ENCODE results near the gene TELO2.

The TELO2 gene

GRCh38 chr16:1474082-1474795, 18.9 kb upstream of the TELO2 start:
- TF ChIP-seq ZNF747 (tag by site-specific recombination; IDR thresholded peaks at IDR 0.05) (no peak), ZNF473 (tag by site-specific recombination; IDR thresholded peaks at IDR 0.05) (no peak), ZBTB17 (tag by site-specific recombination; IDR thresholded peaks at IDR 0.05) (0 out of 2 replicates have a peak, but pooled peaks have one; percentile 31), ZNF335 (tag by site-specific recombination; conservative IDR thresholded peaks at IDR 0.05) (0 out of 2 replicates have a peak, but pooled peaks have one; percentile 9), OVOL3 (tag by site-specific recombination; IDR thresholded peaks at IDR 0.05) (no peak)
- Histone ChIP-seq H3K4me1 (ENCODE audit: control insufficient read depth, insufficient read depth, low read length) (peaks cover 3% of the 10 kb centered on the region; the same call in 1 of the 2 replicates), H3K36me3 (ENCODE audit: control insufficient read depth in 2 of 2, insufficient read depth in 1 of 2, low read length in 2 of 2) (no peaks in the 10 kb centered on the region), H3K27ac (ENCODE audit: extremely low read depth, low read depth, low read length) (peak overlapping the region; percentile 68; the same call in 1 of the 2 replicates), H3K4me3 (ENCODE audit: low read depth, low read length) (peak overlapping the region; percentile 45), H3K9me3 (ENCODE audit: control insufficient read depth, insufficient read depth, low read depth, low read length) (no peaks in the 10 kb centered on the region)
- CTCF ChIA-PET = no interaction called here
- POLR2A ChIA-PET = no interaction called here

GRCh38 chr16:1474796-1475551, 18.2 kb upstream of the TELO2 start, which contains the start of gene CLCN7:
CLCN7 (minus strand) TSS chr16:1475028; CDS start chr16:1474974, 54 bp downstream.
- H3K4me3 ChIP-seq (ENCODE audit: low read depth, low read length) = peak within 1 kb of the TSS; percentile 45
- ChIA-PET CTCF (no interaction called here), POLR2A (no interaction called here)
- peak within 1 kb of the TSS; percentile 68 for H3K27ac ChIP-seq (ENCODE audit: extremely low read depth, low read depth, low read length)
- H3K36me3 ChIP-seq (ENCODE audit: control insufficient read depth in 2 of 2, insufficient read depth in 1 of 2, low read length in 2 of 2) = no peaks in the 10 kb centered on the region
- peaks cover 3% of the 10 kb centered on the region; the same call in 1 of the 2 replicates for H3K4me1 ChIP-seq (ENCODE audit: control insufficient read depth, insufficient read depth, low read length)
- H3K9me3 ChIP-seq (ENCODE audit: control insufficient read depth, insufficient read depth, low read depth, low read length) = no peaks in the 10 kb centered on the region
- 0 out of 2 replicates have a peak, but pooled peaks have one; percentile 30 for TF ChIP-seq ZEB2 (tag by site-specific recombination; IDR thresholded peaks at IDR 0.05)
- TF ChIP-seq ZBTB20 (tag by site-specific recombination; IDR thresholded peaks at IDR 0.05) = peak; percentile 84
- TF ChIP-seq ZNF146 (tag by site-specific recombination; IDR thresholded peaks at IDR 0.05) = peak; percentile 51; the same call in 1 of the 2 replicates
- peak; percentile 74 for TF ChIP-seq ZNF660 (tag by site-specific recombination; IDR thresholded peaks at IDR 0.05)
- TF ChIP-seq ZNF76 (tag by site-specific recombination; IDR thresholded peaks at IDR 0.05; ENCODE audit: borderline replicate concordance, low read depth) = peak; percentile 93
- peak; percentile 61; the same call in 1 of the 2 replicates for TF ChIP-seq YY1 (tag by site-specific recombination; IDR thresholded peaks at IDR 0.05)
- TF ChIP-seq ZNF707 (tag by site-specific recombination; IDR thresholded peaks at IDR 0.05) = no peak
- TF ChIP-seq ZNF24 (tag by site-specific recombination; IDR thresholded peaks at IDR 0.05) = peak; percentile 67; the same call in 1 of the 2 replicates
- TF ChIP-seq ZNF549 (tag by site-specific recombination; IDR thresholded peaks at IDR 0.05) = no peak
- peak; percentile 76 for TF ChIP-seq PATZ1 (tag by site-specific recombination; IDR thresholded peaks at IDR 0.05)
- 0 out of 2 replicates have a peak, but pooled peaks have one; percentile 40 for TF ChIP-seq ZNF184 (tag by site-specific recombination; IDR thresholded peaks at IDR 0.05)
- no peak for TF ChIP-seq ZNF544 (tag by site-specific recombination; IDR thresholded peaks at IDR 0.05)
- TF ChIP-seq PBX3 (CRISPR knock-in tag; IDR thresholded peaks at IDR 0.05) = peak; percentile 37; the same call in 1 of the 2 replicates
- 0 out of 2 replicates have a peak, but pooled peaks have one; percentile 22 for TF ChIP-seq ZNF2 (tag by site-specific recombination; IDR thresholded peaks at IDR 0.05)
- peak; percentile 92 for TF ChIP-seq ZSCAN30 (tag by site-specific recombination; IDR thresholded peaks at IDR 0.05)
- TF ChIP-seq ZNF335 (tag by site-specific recombination; conservative IDR thresholded peaks at IDR 0.05) = peak; percentile 98
- TF ChIP-seq ZFHX2 (tag by site-specific recombination; conservative IDR thresholded peaks at IDR 0.05) = peak; percentile 75
- TF ChIP-seq ZNF398 (tag by site-specific recombination; IDR thresholded peaks at IDR 0.05) = 0 out of 2 replicates have a peak, but pooled peaks have one; percentile 14
- TF ChIP-seq KLF17 (tag by site-specific recombination; IDR thresholded peaks at IDR 0.05) = peak; percentile 59
- TF ChIP-seq ZNF629 (tag by site-specific recombination; IDR thresholded peaks at IDR 0.05) = peak; percentile 26; the same call in 1 of the 2 replicates
- TF ChIP-seq ZNF513 (tag by site-specific recombination; IDR thresholded peaks at IDR 0.05) = no peak
- TF ChIP-seq ZNF10 (tag by site-specific recombination; IDR thresholded peaks at IDR 0.05) = 0 out of 2 replicates have a peak, but pooled peaks have one; percentile 15
